NCI-H446 (cell line): ENCODE data around the gene PCAT7.

Source experiments
- DNase-seq, 2 experiments: peaks; one replicate each; lab custom pipeline; 2025; lab: John Stamatoyannopoulos, UW

The PCAT7 gene

GRCh38 chr9:94603259-94604160 lies 48.6 kb downstream of the PCAT7 start:
- no peak for DNase-seq

DNA sequence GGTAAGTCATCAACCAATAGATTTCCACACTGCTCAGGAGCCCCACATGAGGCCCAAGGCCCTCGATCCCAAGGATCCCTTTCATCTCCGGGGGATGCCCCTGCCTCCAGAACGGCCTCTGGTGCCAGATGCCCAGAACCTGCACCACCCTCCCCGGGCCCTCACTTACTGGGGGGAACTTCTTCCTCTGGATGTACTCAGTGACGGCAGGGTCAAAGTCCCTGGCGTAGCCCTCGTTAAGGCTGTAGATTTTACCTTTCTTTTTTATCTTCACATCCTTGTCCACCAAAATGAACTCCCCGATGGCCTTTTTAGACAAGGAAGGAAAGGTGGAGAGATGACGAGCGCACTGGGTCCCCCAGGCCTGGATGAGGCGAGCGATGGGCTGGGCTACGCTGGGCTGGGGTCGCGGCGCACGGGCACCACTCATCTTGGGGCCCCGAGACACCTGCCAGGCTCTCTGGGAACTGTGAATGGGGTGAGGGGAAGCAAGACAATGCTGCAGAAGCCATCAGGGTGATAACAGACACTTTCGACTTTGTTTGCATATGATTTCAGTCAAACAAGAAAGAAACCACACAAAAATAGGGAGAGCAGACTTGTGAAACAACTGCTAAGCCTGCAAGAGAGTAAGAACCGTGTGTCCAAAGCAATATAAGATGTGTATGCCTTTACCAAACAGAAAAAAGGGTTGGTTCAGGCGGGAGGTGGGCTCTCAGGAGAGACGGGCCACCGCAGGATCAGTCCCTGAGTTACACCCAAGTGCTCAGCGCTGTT lies 52.0 kb downstream of the PCAT7 start:
- no peak for DNase-seq

DNA sequence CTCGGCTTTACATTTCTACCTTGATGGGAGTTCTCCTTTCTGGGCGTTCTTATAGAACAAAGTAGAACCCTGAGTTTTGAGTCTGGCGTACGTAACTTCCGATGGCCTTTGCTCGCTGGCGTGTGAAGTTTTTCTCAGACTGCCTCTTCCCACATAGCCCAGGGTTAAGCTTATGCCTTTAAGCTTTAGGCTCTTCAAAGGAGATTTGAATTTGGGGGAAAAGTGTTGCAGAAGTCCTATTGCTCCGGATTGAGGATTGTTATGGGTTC lies 52.5 kb downstream of the PCAT7 start:
- no peak for DNase-seq

- no peak for DNase-seq
Observed at GRCh38 chr9:94610181-94610606, 55.3 kb downstream of the PCAT7 start.

GRCh38 chr9:94611638-94612068 lies 56.8 kb downstream of the PCAT7 start:
- no peak for DNase-seq

DNA sequence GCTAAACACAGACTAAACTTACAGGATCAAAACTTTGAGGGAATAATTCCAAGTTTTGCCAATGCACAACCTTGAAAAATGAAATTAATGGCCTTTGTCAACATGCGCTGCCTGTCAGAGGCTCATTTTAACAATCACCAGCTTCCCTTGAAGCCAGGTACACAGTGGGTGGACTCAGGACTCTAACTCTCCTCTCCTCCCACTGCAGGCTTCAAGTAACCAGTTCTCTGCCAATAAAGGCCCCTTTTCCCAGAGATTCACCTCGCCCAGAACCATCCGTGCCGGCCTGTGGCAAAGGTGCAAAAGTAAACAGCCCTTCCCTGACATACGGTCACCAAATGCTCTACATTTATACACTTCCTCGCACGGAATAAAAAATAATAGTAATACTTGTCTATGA lies 57.2 kb downstream of the PCAT7 start:
- no peak for DNase-seq

DNA sequence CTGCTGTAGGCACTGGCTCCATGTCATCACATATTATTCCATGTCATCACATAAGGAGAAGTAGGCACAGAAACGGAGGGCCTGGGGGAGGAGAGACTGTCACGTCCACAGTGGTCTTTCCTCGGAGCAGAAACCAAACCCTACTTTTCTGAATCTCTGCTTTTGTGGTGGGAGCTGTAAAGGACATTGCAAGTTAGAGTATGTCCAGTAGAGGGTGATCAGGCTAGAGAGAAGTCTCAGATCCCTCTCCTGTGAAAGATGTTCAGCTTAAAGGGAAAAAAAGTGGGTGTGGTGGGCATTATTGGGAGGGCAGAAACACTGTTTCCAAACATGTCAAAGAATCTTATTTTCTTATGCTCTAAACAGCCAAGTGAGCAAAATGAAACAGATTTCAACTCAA lies 58.1 kb downstream of the PCAT7 start:
- DNase-seq: no peak

GRCh38 chr9:94619026-94619425 lies 64.1 kb downstream of the PCAT7 start:
- DNase-seq: no peak
